ENCODE measurements around the gene UAP1L1. TPM values are rescaled to one million over a fixed set of nuclear protein-coding genes. Genes with fewer than 3 reads are reported as not detected.

UAP1L1 gene
- total RNA-seq, 1 donor from 2014 or later: 17.2 TPM

GRCh38 chr9:137112564-137113384 lies 35.5 kb downstream of the UAP1L1 start:
- H3K27ac Mint-ChIP-seq: no peak overlapping the region
- DNase-seq (no peak), ATAC-seq (ENCODE audit: low read depth) (no peak)
- intact Hi-C loops (cut with micrococcal nuclease): no loop called here
- H3K4me1 Mint-ChIP-seq: peaks cover 10% of the 10 kb centered on the region
- H3K36me3 Mint-ChIP-seq (ENCODE audit: low read depth): peaks cover 29% of the 10 kb centered on the region
- no peaks in the 10 kb centered on the region for H3K27me3 Mint-ChIP-seq
- CTCF ChIA-PET: interaction anchor here (1.1 kb wide), 1 partner anchor 45 kb away, joined by 3 read pairs; no protein-coding TSS in a partner anchor
- no peaks in the 10 kb centered on the region for H3K9me3 Mint-ChIP-seq
- POLR2A ChIA-PET: interaction anchor here (1.1 to 3.3 kb wide), 4 partner anchors 14 to 165 kb away, joined by 3 to 10 read pairs (median 4); partner anchors contain the start of genes TOR4A and UAP1L1
- peak overlapping the region; percentile 74 for H3K4me3 Mint-ChIP-seq
- TF ChIP-seq, protein P1, sequence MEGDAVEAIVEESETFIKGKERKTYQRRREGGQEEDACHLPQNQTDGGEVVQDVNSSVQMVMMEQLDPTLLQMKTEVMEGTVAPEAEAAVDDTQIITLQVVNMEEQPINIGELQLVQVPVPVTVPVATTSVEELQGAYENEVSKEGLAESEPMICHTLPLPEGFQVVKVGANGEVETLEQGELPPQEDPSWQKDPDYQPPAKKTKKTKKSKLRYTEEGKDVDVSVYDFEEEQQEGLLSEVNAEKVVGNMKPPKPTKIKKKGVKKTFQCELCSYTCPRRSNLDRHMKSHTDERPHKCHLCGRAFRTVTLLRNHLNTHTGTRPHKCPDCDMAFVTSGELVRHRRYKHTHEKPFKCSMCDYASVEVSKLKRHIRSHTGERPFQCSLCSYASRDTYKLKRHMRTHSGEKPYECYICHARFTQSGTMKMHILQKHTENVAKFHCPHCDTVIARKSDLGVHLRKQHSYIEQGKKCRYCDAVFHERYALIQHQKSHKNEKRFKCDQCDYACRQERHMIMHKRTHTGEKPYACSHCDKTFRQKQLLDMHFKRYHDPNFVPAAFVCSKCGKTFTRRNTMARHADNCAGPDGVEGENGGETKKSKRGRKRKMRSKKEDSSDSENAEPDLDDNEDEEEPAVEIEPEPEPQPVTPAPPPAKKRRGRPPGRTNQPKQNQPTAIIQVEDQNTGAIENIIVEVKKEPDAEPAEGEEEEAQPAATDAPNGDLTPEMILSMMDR (IDR thresholded peaks at IDR 0.05): no peak

- Mint-ChIP-seq H3K27ac (no peak overlapping the region), H3K36me3 (ENCODE audit: low read depth) (peaks cover 23% of the 10 kb centered on the region), H3K9me3 (no peaks in the 10 kb centered on the region), H3K27me3 (no peaks in the 10 kb centered on the region), H3K4me3 (peak overlapping the region; percentile 74), H3K4me1 (peaks cover 10% of the 10 kb centered on the region)
- POLR2A ChIA-PET: interaction anchor here (0.5 to 3.6 kb wide), 9 partner anchors 10 to 1178 kb away, joined by 3 to 22 read pairs (median 4); partner anchors contain the start of genes TOR4A, TUBB4B and UAP1L1
- ATAC-seq (ENCODE audit: low read depth): peak; percentile 25
- TF ChIP-seq, protein P1 (IDR thresholded peaks at IDR 0.05): no peak
- DNase-seq: no peak
- CTCF ChIA-PET: interaction anchor here (1.0 to 1.1 kb wide), 2 partner anchors 18 to 45 kb away, joined by 3 read pairs; no protein-coding TSS in a partner anchor
- intact Hi-C loops (cut with micrococcal nuclease): loop anchor here (1.0 kb wide), 3 partner anchors 18 to 43 kb away; partner anchors contain the start of gene SAPCD2
These were observed 36.3 kb downstream of the UAP1L1 start for GRCh38 chr9:137113385-137114159.

DNA sequence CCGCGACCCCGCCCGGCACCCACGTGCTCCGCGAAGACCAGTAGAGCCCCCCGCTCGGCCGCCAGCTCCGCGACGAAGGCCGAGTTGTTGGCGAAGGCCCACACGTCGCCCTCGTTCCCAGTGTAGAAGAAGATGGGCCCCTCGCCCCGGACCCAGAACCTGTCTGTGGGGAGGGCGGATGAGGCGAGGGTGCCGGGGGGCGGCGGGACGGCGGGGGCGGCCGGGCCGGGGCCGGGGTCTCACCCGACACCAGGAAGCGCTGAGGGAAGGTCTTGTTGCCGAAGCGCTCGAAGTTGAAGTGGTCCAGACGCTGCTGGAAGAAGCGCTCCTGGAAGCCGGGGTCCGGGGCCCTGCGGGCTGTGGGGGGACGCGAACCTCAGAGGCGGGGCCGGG lies 36.9 kb downstream of the UAP1L1 start:
- ATAC-seq (ENCODE audit: low read depth): peak; percentile 15
- no peak overlapping the region for H3K27ac Mint-ChIP-seq

DNA sequence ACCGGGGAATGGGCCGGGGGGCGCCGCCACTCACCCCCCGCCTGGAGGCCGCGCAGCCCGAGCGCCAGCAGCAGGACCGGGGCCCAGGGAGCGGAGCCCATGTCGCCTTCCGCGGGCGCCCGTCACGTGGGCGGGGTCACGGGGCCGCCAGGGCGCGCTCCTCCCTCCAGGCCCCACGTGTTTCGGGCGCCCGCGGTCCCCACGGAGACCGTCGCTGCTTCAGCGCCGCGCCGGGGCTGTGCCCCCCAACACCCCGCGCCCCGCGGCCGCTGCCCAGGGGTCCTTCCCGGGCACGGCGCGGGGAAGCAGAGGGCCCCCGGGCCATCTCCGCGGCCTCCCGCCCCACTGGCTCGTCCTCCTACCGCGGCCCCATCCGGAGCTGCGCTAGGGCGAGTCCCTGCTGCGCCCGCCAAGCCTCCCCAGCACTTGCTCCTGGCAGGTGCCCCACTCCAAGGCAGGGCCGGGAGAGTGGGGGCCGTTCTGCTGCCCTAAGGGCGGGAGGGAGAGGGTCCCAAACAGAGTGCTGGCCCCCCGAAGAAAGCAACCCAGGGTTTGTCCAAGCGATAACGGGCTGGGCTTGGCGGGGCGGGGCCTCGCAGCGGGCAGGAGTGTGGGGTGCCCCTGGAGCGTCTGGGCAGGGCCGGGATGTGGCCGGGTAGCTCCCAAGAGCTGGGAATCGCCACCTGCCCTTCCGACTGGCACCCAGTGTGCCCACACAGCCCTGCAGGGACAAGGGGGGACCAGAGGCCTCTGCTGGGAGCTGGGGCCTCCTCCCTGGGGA lies 37.5 kb downstream of the UAP1L1 start, which contains the start of gene DPP7:
DPP7 (minus strand) TSS at position 121 of the 781 bp plus-strand sequence; CDS start at position 101, 20 bp downstream.
- intact Hi-C loops (cut with micrococcal nuclease): loop anchor here (1.0 kb wide), 3 partner anchors 20 to 45 kb away; partner anchors contain the start of gene SAPCD2
- H3K36me3 Mint-ChIP-seq (ENCODE audit: low read depth): peaks cover 14% of the 10 kb centered on the region
- peak; percentile 91 for ATAC-seq (ENCODE audit: low read depth)
- ChIA-PET POLR2A (interaction anchor here (0.6 to 3.6 kb wide), 10 partner anchors 12 to 126 kb away, joined by 3 to 22 read pairs (median 4); partner anchors contain the start of genes MAN1B1, RNF208 and TUBB4B), CTCF (interaction anchor here (1.0 to 1.4 kb wide), 2 partner anchors 19 to 112 kb away, joined by 3 read pairs; partner anchors contain the start of gene RNF224)
- peaks cover 21% of the 10 kb centered on the region for H3K4me1 Mint-ChIP-seq
- TF ChIP-seq, protein P1 (IDR thresholded peaks at IDR 0.05): no peak
- H3K27me3 Mint-ChIP-seq: no peaks in the 10 kb centered on the region
- H3K9me3 Mint-ChIP-seq: no peaks in the 10 kb centered on the region
- no peak within 1 kb of the TSS for H3K27ac Mint-ChIP-seq
- peak; percentile 84 for DNase-seq
- peak within 1 kb of the TSS; percentile 74 for H3K4me3 Mint-ChIP-seq

More for the DNA sequence above, 36.9 kb downstream of the UAP1L1 start:
- CTCF ChIA-PET: interaction anchor here (1.0 kb wide), 1 partner anchor 18 kb away, joined by 3 read pairs; no protein-coding TSS in a partner anchor
- no peaks in the 10 kb centered on the region for H3K9me3 Mint-ChIP-seq
- intact Hi-C loops (cut with micrococcal nuclease): loop anchor here (1.0 kb wide), 3 partner anchors 19 to 44 kb away; partner anchors contain the start of gene SAPCD2
- DNase-seq: no peak
- peaks cover 17% of the 10 kb centered on the region for H3K36me3 Mint-ChIP-seq (ENCODE audit: low read depth)
- POLR2A ChIA-PET: interaction anchor here (0.7 to 3.6 kb wide), 8 partner anchors 13 to 163 kb away, joined by 3 to 22 read pairs (median 6); partner anchors contain the start of genes MAN1B1, TOR4A and TUBB4B
- TF ChIP-seq, protein P1 (IDR thresholded peaks at IDR 0.05): no peak
- no peaks in the 10 kb centered on the region for H3K27me3 Mint-ChIP-seq
- H3K4me1 Mint-ChIP-seq: peaks cover 17% of the 10 kb centered on the region
- peak overlapping the region; percentile 73 for H3K4me3 Mint-ChIP-seq

Measured in activated B cell treated with CpG ODN at 0.5 μM for 24 hours (primary cell).